Smooth muscle cell (in vitro differentiated cells): Measurements from ENCODE around the gene HELT. TPM values are rescaled to one million over a fixed set of nuclear protein-coding genes. Genes with fewer than 3 reads are reported as not detected.

Experiments
- DNase-seq: peaks from one replicate; lab custom pipeline; 2025; ENCODE audit not compliant: unreplicated experiment; lab: John Stamatoyannopoulos, UW
- H2AFZ ChIP-seq: fragments of 200-600 bp; sonication (generic); 2 replicates; pipeline ENCODE4 v1.6.0; 2016; ENCODE audit warnings: antibody characterized with exemption, low read depth, mild to moderate bottlenecking
- H3F3A ChIP-seq: fragments of 200-600 bp; sonication (generic); 2 replicates; pipeline ENCODE4 v1.6.0; 2017; ENCODE audit warnings: antibody characterized with exemption, low read depth
- H3K27ac ChIP-seq: fragments of 200-600 bp; sonication (generic); 2 replicates; pipeline ENCODE4 v1.5.1; 2016; ENCODE audit warnings: low read depth, mild to moderate bottlenecking
- H3K27me3 ChIP-seq: fragments of 200-600 bp; sonication (generic); 2 replicates; pipeline ENCODE4 v1.6.1; 2016; ENCODE audit warnings: low read depth, mild to moderate bottlenecking
- H3K36me3 ChIP-seq: fragments of 200-600 bp; sonication (generic); 2 replicates; pipeline ENCODE4 v1.5.1; 2016; ENCODE audit warnings: low read depth
- H3K4me1 ChIP-seq: fragments of 200-600 bp; sonication (generic); 2 replicates; pipeline ENCODE4 v1.5.1; 2016; ENCODE audit warnings: low read depth
- H3K4me2 ChIP-seq: fragments of 200-600 bp; sonication (generic); 2 replicates; pipeline ENCODE4 v1.6.0; 2016; ENCODE audit warnings: mild to moderate bottlenecking
- H3K4me3 ChIP-seq: fragments of 200-600 bp; sonication (generic); 2 replicates; pipeline ENCODE4 v1.5.1; 2016; ENCODE audit warnings: mild to moderate bottlenecking
- H3K79me2 ChIP-seq: fragments of 200-600 bp; sonication (generic); 2 replicates; pipeline ENCODE4 v1.6.0; 2016; ENCODE audit warnings: low read depth, mild to moderate bottlenecking
- H3K9ac ChIP-seq: fragments of 200-600 bp; sonication (generic); 2 replicates; pipeline ENCODE4 v1.6.0; 2016; ENCODE audit warnings: low read depth
- H3K9me3 ChIP-seq: fragments of 200-600 bp; sonication (generic); replicated peaks from 2 replicates; pipeline ENCODE4 v1.5.1; 2016; ENCODE audit warnings: low read depth
- H4K20me1 ChIP-seq: fragments of 200-600 bp; sonication (generic); 2 replicates; pipeline ENCODE4 v1.6.0; 2016; ENCODE audit warnings: low read depth
- CTCF ChIP-seq: fragments of 200-600 bp; sonication (generic); IDR thresholded peaks from 2 replicates; pipeline ENCODE4 v1.5.1; 2017; ENCODE audit warnings: borderline replicate concordance, mild to moderate bottlenecking, antibody characterized with exemption; ENCODE audit not compliant: insufficient read depth, poor library complexity, severe bottlenecking
- WGBS: methylation state at CpG from one replicate; pipeline ENCODE4 v1.1.7; 2016; ENCODE audit warnings: low lambda C conversion rate; 5-methylcytosine and 5-hydroxymethylcytosine counted together
- polyA plus RNA-seq: library from polyadenylated mRNA; unstranded; fragments of >200 nt; fragmentation: Nextera tagmentation; extraction: Ambion mirVana; gene quantifications from 2 replicates; pipeline ENCODE4 v1.2.1, GENCODE V29; 2016
- total RNA-seq: library from RNA; depleted of rRNA; stranded (reverse); fragments of >200 nt; gene quantifications from 2 replicates; pipeline ENCODE4 v1.2.3, GENCODE V29; 2014

Gene HELT
- total and polyA plus RNA-seq, 2 experiments from 2014 or later = not detected

DNA sequence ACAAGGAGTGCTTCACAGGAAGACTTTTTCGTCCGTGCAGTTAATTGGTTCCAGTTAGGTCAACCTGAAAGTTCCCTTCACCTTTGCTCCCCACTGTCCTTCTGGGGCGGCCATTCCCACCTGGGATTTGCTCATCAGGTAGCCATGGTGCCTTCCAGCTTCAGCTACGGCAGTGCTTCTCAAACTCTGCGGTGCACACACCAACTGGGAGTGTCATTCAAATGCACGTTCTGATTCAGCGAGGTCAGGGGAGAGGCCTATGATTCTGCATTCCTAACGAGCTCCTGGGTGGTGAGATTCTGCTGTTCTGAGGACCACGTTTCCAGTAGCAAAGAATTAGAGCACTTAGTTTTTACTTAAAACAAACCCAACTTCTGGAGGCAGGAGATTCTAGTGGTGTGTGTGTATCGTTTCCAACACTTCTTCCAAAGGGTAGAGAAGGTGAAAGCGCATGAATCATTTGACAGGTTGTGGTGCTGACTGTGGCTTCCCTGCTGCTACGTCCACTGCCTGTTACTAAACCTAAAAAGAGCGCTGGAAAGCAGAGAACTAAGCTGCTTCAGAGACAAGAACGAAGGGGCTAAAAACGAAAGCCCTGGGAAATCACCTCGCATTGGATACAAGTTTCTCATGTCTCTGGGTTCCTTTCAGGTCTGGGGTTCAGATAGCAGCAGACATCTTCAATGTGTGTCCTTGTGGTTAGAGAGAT, 4.7 kb upstream of the HELT start:
- Histone ChIP-seq H3K4me2 (no peak overlapping the region), H2AFZ (no peak overlapping the region), H3K36me3 (no peaks in the 10 kb centered on the region), H3K4me3 (no peak overlapping the region), H3K4me1 (peaks cover 15% of the 10 kb centered on the region), H3F3A (no peaks in the 10 kb centered on the region), H3K27me3 (peaks cover 99% of the 10 kb centered on the region), H3K9ac (no peak overlapping the region), H4K20me1 (no peaks in the 10 kb centered on the region), H3K79me2 (no peaks in the 10 kb centered on the region), H3K27ac (no peak overlapping the region), H3K9me3 (no peaks in the 10 kb centered on the region)
- TF ChIP-seq CTCF = no peak
- DNase-seq = no peak
- WGBS = 46% methylated on average over 16 of the region's 16 CpGs

- H3K27ac ChIP-seq = no peak overlapping the region
- no peak overlapping the region for H2AFZ ChIP-seq
- H4K20me1 ChIP-seq = no peaks in the 10 kb centered on the region
- no peak for TF ChIP-seq CTCF
- H3K9ac ChIP-seq = no peak overlapping the region
- no peaks in the 10 kb centered on the region for H3K36me3 ChIP-seq
- no peaks in the 10 kb centered on the region for H3K79me2 ChIP-seq
- DNase-seq = no peak
- H3F3A ChIP-seq = no peaks in the 10 kb centered on the region
- peaks cover 99% of the 10 kb centered on the region for H3K27me3 ChIP-seq
- peaks cover 22% of the 10 kb centered on the region for H3K4me1 ChIP-seq
- H3K9me3 ChIP-seq = no peaks in the 10 kb centered on the region
- H3K4me3 ChIP-seq = no peak overlapping the region
- no peak overlapping the region for H3K4me2 ChIP-seq
- WGBS = 86% methylated on average over 5 of the region's 5 CpGs
Measured at GRCh38 chr4:185015108-185015507, 3.2 kb upstream of the HELT start.

DNA sequence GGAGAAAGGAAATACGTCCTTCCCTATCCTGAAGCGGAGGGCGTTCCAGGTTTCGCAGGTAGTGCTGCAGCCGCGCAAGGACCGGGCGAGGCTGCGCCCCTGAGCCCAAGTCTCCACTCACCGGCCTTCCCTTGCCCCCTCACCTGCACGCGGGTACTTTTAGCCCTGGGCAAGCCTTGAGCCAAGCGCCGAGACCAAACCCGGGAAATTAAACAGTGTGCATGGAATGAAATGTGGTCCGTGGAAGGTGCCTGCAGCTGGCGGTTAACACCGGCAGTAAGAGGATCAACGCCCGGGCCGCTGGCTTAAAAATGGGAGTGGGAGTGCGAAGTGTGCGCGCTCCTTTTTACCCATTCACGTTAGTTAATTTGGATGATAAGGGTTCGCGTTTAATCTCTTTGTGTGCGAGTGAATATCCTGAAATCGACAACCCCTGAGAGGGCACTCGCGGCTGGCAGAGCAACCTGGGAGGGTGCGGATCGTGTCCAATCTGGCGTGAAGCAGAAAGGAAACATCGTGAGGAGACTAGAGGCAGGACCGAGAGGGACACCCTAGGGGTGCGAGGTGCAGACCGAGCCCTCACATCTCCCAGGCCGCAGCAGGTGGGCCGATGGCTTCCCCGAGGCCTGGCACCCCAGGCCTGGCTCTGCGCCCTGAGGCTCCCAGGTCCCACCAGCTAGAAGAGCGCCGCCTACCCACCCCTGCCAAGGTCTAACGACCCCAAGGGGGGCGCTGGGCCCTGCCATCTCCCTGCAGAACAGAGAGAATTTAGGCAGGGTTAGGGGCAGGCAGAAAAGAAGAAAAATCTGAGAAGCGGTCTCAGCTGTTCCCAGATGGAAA, 2.0 kb upstream of the HELT start:
- no peaks in the 10 kb centered on the region for H3K36me3 ChIP-seq
- no peak overlapping the region for H3K4me3 ChIP-seq
- no peaks in the 10 kb centered on the region for H4K20me1 ChIP-seq
- H3K4me1 ChIP-seq = peaks cover 30% of the 10 kb centered on the region
- H3K4me2 ChIP-seq = no peak overlapping the region
- H3K27ac ChIP-seq = no peak overlapping the region
- H3K27me3 ChIP-seq = peaks cover 100% of the 10 kb centered on the region
- 5% methylated on average over 47 of the region's 47 CpGs for WGBS
- no peaks in the 10 kb centered on the region for H3K9me3 ChIP-seq
- no peak for TF ChIP-seq CTCF
- H3F3A ChIP-seq = no peaks in the 10 kb centered on the region
- DNase-seq = no peak
- no peak overlapping the region for H3K9ac ChIP-seq
- H2AFZ ChIP-seq = no peak overlapping the region
- no peaks in the 10 kb centered on the region for H3K79me2 ChIP-seq
